GM12801 (cell line): ENCODE measurements around the gene ZNF396.

Experiments used
- TF ChIP-seq, protein P1 (sequence below): IDR thresholded peaks from one replicate; pipeline ENCODE4 v1.5.1; 2011; ENCODE audit warnings: control low read depth; ENCODE audit not compliant: insufficient read length; ENCODE audit errors: extremely low read depth

The ZNF396 gene

DNA sequence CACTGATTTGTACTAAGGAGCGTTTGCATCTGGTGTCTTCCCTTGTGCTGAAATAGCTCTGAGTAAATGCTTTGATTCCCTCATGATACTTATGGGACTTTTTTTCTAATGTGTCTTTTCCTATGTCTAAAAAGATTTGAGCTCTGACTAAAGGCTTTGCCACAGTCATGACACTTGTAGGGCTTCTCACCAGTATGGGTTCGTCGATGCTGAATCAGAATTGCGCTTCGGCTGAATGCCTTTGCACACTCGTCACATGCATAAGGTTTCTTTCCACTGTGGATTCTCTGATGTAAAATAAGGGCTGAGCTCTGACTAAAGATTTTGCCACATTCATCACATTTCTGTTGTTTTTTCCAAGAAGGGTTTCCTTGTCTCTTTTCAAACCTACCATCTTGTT lies 8.0 kb downstream of the ZNF396 start:
- TF ChIP-seq, protein P1, sequence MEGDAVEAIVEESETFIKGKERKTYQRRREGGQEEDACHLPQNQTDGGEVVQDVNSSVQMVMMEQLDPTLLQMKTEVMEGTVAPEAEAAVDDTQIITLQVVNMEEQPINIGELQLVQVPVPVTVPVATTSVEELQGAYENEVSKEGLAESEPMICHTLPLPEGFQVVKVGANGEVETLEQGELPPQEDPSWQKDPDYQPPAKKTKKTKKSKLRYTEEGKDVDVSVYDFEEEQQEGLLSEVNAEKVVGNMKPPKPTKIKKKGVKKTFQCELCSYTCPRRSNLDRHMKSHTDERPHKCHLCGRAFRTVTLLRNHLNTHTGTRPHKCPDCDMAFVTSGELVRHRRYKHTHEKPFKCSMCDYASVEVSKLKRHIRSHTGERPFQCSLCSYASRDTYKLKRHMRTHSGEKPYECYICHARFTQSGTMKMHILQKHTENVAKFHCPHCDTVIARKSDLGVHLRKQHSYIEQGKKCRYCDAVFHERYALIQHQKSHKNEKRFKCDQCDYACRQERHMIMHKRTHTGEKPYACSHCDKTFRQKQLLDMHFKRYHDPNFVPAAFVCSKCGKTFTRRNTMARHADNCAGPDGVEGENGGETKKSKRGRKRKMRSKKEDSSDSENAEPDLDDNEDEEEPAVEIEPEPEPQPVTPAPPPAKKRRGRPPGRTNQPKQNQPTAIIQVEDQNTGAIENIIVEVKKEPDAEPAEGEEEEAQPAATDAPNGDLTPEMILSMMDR = no peak

DNA sequence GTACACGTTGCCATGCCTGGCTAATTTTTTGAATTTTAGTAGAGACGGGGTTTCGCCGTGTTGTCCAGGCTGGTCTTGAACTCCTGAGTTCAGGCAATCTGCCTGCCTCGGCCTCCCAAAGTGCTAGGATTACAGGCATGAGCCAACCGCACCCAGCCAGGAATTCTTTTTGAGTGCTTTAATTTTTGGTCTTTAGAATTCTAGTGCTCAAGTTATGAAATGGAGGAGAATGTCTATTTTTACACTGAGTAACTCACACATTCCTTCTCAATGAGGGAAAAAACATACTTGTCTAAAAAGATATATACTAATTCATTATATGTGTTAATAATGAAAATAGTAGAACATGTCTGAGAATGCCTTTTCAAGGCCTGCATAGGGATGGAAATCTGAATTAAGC lies 8.5 kb downstream of the ZNF396 start:
- TF ChIP-seq, protein P1 = no peak

DNA sequence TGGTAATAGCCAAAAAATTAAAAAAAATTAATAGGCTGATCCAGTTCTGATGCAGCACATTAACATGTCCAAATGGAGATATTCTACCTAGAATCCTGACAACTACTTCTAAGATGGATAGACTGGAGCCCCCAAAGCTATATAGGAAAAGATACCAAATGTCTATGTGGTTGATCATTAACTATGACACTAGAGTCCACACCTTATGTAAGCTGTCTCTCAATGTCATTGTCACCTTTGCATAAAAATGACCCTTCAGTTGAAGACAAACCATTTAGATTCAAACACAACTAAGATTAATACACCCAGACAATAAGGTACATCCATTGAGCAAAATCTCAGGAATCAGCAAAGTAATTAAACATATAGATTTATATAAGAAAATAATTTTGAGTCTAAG lies 14.6 kb downstream of the ZNF396 start:
- TF ChIP-seq, protein P1 = no peak

DNA sequence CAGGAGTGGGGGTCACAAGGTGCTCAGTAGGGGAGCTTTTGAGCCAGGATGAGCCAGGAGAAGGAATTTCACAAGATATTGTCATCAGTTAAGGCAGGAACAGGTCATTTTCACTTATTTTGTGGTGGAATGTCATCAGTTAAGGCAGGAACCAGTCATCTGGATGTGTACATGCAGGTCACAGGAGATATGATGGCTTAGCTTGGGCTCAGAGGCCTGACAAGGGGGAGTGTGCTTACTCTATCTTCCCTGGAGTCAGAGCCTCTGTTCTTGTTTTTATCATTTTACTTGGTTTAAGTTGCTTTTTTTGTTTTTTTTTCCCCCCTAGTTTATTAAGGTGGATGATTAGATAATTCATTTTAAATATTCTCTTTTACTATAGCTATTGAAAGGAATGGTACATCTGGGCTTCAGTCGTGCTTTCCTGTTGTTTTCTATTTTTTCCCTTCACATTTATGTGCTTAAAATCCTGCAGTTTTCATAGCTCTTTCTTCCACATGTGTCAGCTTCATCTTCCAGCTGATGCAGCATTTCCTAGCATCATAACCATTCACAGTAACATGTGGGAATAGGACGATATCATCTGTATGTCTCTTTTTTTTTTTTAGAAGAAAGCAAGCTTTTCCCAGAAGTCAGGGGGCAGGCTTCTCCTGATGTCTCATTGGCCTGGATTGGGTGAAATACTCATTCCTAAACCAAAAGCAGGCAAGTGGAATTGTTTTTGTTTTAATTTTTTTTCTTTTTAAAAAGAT lies 15.4 kb downstream of the ZNF396 start:
- TF ChIP-seq, protein P1 = no peak

DNA sequence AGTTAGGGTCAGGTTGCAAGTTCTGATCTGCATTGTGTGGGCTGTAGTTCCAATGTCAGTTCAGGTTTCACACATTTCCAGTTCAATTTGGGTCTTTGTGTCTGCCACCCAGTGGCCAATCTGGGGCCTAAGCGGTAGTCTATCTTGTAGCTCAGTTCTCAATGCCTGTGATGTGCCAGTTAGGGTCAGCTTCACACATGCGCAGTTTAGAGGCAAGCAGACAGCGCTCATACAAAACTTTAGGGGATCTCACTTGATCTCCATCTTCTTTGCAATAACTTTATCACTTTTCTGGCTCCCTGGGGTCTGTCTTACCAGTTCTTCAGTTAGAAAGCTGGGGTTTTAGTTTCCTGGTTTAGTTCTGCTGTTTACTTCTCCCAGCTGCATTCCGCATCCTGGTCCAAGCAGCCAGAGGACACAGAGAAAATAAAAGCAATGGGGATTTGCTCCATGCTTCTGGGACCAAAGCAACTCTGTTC lies 22.0 kb downstream of the ZNF396 start:
- TF ChIP-seq, protein P1 = no peak

DNA sequence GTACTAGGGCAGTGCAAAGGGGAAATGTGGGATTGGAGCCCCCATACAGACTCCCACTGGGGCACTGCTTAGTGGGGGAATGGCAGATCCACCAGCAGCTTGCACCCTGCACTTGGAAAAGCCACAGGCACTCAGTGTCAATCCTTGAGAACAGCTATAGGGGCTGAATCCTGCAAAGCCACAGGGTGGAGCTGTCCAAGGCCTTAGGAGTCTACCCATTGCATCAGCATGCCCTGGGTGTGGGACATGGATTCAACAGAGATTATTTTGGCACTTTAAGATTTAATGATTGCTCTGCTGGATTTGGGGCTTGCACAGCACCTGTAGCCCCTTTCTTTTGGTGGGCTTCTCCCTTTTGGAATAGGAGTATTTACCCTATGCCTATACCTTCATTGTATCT lies 24.4 kb downstream of the ZNF396 start:
- TF ChIP-seq, protein P1 = no peak

DNA sequence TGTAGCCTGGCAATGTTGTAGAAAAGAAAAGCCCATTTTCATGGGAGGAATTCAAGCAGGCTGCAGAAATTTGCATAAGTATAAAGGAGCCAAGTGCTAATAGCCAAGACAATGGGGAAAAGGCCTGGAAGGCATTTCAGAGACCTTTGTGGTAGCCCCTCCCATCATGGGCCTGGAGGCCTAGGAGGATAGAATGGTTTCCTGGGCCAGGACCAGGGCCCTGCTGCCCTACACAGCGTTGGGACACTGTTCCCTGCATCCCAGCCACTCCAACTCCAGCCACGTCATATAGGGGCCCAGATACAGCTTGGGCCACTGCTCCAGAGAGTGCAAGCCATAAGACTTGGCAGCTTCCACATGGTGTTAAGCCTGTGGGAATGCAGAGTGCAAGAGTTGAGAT lies 24.9 kb downstream of the ZNF396 start:
- TF ChIP-seq, protein P1 = no peak
